OCI-LY7 (cell line): Measurements from ENCODE around the gene DNAL4. TPM values are rescaled to one million over a fixed set of nuclear protein-coding genes. Genes with fewer than 3 reads are reported as not detected.

Experiments
- BruUV-seq: library from RNA; stranded (reverse); fragments of 400-500 nt; replicated peaks from 2 replicates; lab custom pipeline; 2021; lab: Mats Ljungman, UMichigan
- CTCF ChIA-PET: fragments of 300-600 bp; sonication (Branson Sonifier 250); formaldehyde crosslinking; loops from one replicate; lab custom pipeline; 2022; ENCODE audit warnings: antibody characterized with exemption; ENCODE audit not compliant: unreplicated experiment; lab: Charles Lee
- POLR2A ChIA-PET: fragments of 300-600 bp; sonication (Branson Sonifier 250); formaldehyde crosslinking; loops from one replicate; lab custom pipeline; 2022; ENCODE audit warnings: antibody characterized with exemption; lab: Charles Lee
- DNase-seq: peaks from one replicate; pipeline ENCODE4 v3.0.0-alpha.2; 2015; ENCODE audit warnings: low spot score
- H2AFZ ChIP-seq: fragments of 200-600 bp; sonication (generic), shearing (Covaris generic); 2 replicates; pipeline ENCODE4 v1.6.1; 2014; ENCODE audit warnings: mild to moderate bottlenecking, antibody characterized with exemption, low read length, moderate library complexity
- H3K27ac ChIP-seq: fragments of 200-600 bp; sonication (generic); 2 replicates; pipeline ENCODE4 v1.5.1; 2014; ENCODE audit warnings: mixed run types, low read depth, mild to moderate bottlenecking, moderate library complexity, low read length, inconsistent platforms; ENCODE audit not compliant: poor library complexity, severe bottlenecking
- H3K36me3 ChIP-seq: fragments of 200-600 bp; sonication (generic); 2 replicates; pipeline ENCODE4 v1.6.1; 2014; ENCODE audit warnings: mild to moderate bottlenecking, antibody characterized with exemption, low read length, moderate library complexity, mixed read lengths; ENCODE audit not compliant: insufficient read depth
- H3K4me1 ChIP-seq: fragments of 200-600 bp; sonication (generic); 2 replicates; pipeline ENCODE4 v1.5.1; 2014; ENCODE audit warnings: mild to moderate bottlenecking, low read length; ENCODE audit not compliant: insufficient read depth, poor library complexity, severe bottlenecking
- H3K4me2 ChIP-seq: fragments of 200-600 bp; sonication (generic); 2 replicates; pipeline ENCODE4 v1.6.1; 2014; ENCODE audit warnings: mild to moderate bottlenecking, low read length
- H3K4me3 ChIP-seq: fragments of 200-600 bp; sonication (generic); 2 replicates; pipeline ENCODE4 v1.5.1; 2014; ENCODE audit warnings: mild to moderate bottlenecking, low read depth, low read length; ENCODE audit not compliant: poor library complexity, severe bottlenecking
- H3K79me2 ChIP-seq: fragments of 200-600 bp; sonication (generic); 2 replicates; pipeline ENCODE4 v1.6.1; 2016; ENCODE audit warnings: low read depth, mild to moderate bottlenecking, low read length, moderate library complexity, mixed read lengths; ENCODE audit not compliant: insufficient read depth
- H3K9me2 ChIP-seq: fragments of 200-600 bp; sonication (generic); 2 replicates; pipeline ENCODE4 v1.6.1; 2016; ENCODE audit warnings: mild to moderate bottlenecking, low read length, mixed read lengths; ENCODE audit not compliant: insufficient read depth
- H3K9me3 ChIP-seq: fragments of 200-600 bp; sonication (generic); 2 replicates; pipeline ENCODE4 v1.6.1; 2014; ENCODE audit warnings: mild to moderate bottlenecking, mixed run types, low read length, mixed read lengths
- H4K20me1 ChIP-seq: fragments of 200-600 bp; sonication (generic); 2 replicates; pipeline ENCODE4 v1.6.1; 2014; ENCODE audit warnings: mild to moderate bottlenecking, antibody characterized with exemption, low read length, moderate library complexity, mixed read lengths; ENCODE audit not compliant: insufficient read depth
- EZH2phosphoT487 ChIP-seq: fragments of 200-600 bp; sonication (generic); IDR thresholded peaks from 2 replicates; pipeline ENCODE4 v1.6.1; 2018; ENCODE audit warnings: low read depth, borderline replicate concordance, mild to moderate bottlenecking, mixed run types, antibody characterized with exemption, low read length, moderate library complexity, mixed read lengths
- intact Hi-C: fragments of 100-400 bp; cut with micrococcal nuclease; formaldehyde crosslinking; loops from one replicate; pipeline ENCODE4 v1.10.0; 2022; ENCODE audit not compliant: unreplicated experiment
- total RNA-seq, 2 experiments: library from RNA; depleted of rRNA in 1 of 2; stranded (reverse); fragments of >200 nt in 1 of 2; shearing (Covaris generic) in 1 of 2; gene quantifications; 2 replicates each; pipeline ENCODE4 v1.2.3, GENCODE V29; 2014 to 2022
- TF ChIP-seq, protein P1 (sequence below): fragments of 200-600 bp; sonication (generic); conservative IDR thresholded peaks from 2 replicates; pipeline ENCODE4 v1.5.1; 2014; ENCODE audit warnings: mild to moderate bottlenecking, antibody characterized with exemption, low read length, moderate library complexity, mixed read lengths

DNAL4 gene
- total RNA-seq, 2 experiments from 2014 or later = 6.6 to 7.1 TPM

DNA sequence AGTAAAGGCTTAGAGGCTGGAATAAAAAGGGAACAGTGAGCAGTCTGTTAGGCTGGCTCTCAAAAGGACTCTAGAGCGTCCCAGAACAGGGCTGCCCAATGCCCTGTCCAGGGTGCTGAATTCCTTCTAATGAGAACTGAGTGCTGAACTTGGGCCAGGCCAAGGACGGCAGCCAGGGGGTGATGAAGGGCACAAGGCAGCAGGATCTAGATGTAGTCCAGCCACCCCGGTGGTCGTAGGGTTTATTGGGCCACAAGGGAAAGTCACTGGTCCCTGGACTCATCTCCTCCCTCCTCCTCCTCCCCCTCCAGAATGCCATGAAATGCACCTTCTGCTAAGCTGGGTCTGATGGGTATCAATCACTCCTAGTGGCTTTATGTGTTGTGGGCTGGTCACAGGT is 30.6 kb upstream of the DNAL4 start:
- peak; percentile 61 for DNase-seq
- Histone ChIP-seq H3K79me2 (no peaks in the 10 kb centered on the region), H3K9me3 (no peaks in the 10 kb centered on the region), H3K4me3 (no peak overlapping the region), H3K27ac (no peak overlapping the region), H3K4me1 (no peaks in the 10 kb centered on the region), H3K4me2 (no peak overlapping the region), H4K20me1 (no peaks in the 10 kb centered on the region), H2AFZ (no peak overlapping the region), H3K9me2 (no peaks in the 10 kb centered on the region), H3K36me3 (no peaks in the 10 kb centered on the region)
- BruUV-seq = no TSS peak
- TF ChIP-seq, protein P1, sequence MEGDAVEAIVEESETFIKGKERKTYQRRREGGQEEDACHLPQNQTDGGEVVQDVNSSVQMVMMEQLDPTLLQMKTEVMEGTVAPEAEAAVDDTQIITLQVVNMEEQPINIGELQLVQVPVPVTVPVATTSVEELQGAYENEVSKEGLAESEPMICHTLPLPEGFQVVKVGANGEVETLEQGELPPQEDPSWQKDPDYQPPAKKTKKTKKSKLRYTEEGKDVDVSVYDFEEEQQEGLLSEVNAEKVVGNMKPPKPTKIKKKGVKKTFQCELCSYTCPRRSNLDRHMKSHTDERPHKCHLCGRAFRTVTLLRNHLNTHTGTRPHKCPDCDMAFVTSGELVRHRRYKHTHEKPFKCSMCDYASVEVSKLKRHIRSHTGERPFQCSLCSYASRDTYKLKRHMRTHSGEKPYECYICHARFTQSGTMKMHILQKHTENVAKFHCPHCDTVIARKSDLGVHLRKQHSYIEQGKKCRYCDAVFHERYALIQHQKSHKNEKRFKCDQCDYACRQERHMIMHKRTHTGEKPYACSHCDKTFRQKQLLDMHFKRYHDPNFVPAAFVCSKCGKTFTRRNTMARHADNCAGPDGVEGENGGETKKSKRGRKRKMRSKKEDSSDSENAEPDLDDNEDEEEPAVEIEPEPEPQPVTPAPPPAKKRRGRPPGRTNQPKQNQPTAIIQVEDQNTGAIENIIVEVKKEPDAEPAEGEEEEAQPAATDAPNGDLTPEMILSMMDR = 0 out of 2 replicates have a peak, but pooled peaks have one; percentile 29
- no peak for TF ChIP-seq EZH2phosphoT487
- POLR2A ChIA-PET = no interaction called here
- intact Hi-C loops = loop anchor here (10.0 kb wide), 1 partner anchor 90 kb away; no protein-coding TSS in a partner anchor
- CTCF ChIA-PET = no interaction called here

DNA sequence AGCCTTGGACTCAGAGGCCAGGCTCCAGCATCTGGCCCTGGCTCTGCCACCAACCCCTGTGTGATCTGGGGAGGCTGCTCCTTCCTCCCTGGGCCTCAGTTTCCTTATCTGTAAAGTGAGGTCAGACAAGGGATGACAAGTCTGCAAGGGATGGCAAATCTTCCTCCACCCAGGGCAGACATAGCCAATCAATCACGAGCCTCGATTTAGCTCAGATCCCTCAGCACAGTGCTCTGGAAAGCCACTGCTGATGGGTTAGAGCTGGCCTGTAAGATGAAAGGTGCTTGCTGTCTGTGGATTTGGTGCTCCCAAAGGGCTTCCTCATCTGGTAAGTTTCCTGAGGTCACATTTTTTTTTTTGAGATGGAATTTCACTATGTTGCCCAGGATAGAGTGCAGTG is 29.7 kb upstream of the DNAL4 start:
- H3K4me1 ChIP-seq = no peaks in the 10 kb centered on the region
- no peaks in the 10 kb centered on the region for H4K20me1 ChIP-seq
- CTCF ChIA-PET = interaction anchor here (0.6 kb wide), 1 partner anchor 55 kb away, joined by 3 read pairs; no protein-coding TSS in a partner anchor
- H3K9me2 ChIP-seq = no peaks in the 10 kb centered on the region
- H2AFZ ChIP-seq = no peak overlapping the region
- no peaks in the 10 kb centered on the region for H3K9me3 ChIP-seq
- DNase-seq = no peak
- no peaks in the 10 kb centered on the region for H3K36me3 ChIP-seq
- no peaks in the 10 kb centered on the region for H3K79me2 ChIP-seq
- intact Hi-C loops = loop anchor here (10.0 kb wide), 1 partner anchor 91 kb away; no protein-coding TSS in a partner anchor
- no peak overlapping the region for H3K4me3 ChIP-seq
- no peak for TF ChIP-seq EZH2phosphoT487
- TF ChIP-seq, protein P1 = no peak
- POLR2A ChIA-PET = no interaction called here
- H3K4me2 ChIP-seq = no peak overlapping the region
- H3K27ac ChIP-seq = no peak overlapping the region
- BruUV-seq = no TSS peak

DNA sequence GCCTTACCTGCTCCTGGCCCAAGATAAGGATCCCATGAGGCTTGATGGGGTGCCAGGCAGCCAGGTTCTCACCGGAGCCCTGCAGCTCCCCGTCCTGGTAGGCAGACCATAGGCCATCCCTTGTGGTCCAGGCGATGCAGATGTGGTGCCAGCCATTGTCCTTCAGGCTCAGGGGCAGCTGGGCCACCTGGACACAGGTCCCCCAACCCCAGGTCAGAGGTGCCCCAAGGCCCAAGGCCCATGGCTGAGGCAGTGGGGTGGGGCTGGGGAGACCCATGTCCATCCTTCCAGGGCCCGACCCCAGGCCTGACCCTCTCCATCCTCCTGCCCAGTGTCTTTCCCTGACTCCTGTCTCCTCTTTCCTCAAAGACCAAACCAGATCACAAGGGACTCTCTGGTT is 29.1 kb upstream of the DNAL4 start:
- intact Hi-C loops = loop anchor here (10.0 kb wide), 1 partner anchor 92 kb away; no protein-coding TSS in a partner anchor
- no peak overlapping the region for H2AFZ ChIP-seq
- no peaks in the 10 kb centered on the region for H3K4me1 ChIP-seq
- no peak for DNase-seq
- H3K36me3 ChIP-seq = no peaks in the 10 kb centered on the region
- no peak overlapping the region for H3K4me2 ChIP-seq
- no TSS peak for BruUV-seq
- POLR2A ChIA-PET = no interaction called here
- no peaks in the 10 kb centered on the region for H3K9me3 ChIP-seq
- CTCF ChIA-PET = no interaction called here
- no peaks in the 10 kb centered on the region for H4K20me1 ChIP-seq
- H3K4me3 ChIP-seq = no peak overlapping the region
- H3K9me2 ChIP-seq = no peaks in the 10 kb centered on the region
- no peak overlapping the region for H3K27ac ChIP-seq
- H3K79me2 ChIP-seq = no peaks in the 10 kb centered on the region
- TF ChIP-seq, protein P1 = no peak
- no peak for TF ChIP-seq EZH2phosphoT487
